Lung (tissue), 12 donors: ENCODE data around the gene MYRFL. TPM values are rescaled to one million over a fixed set of nuclear protein-coding genes. Genes with fewer than 3 reads are reported as not detected.

ENCODE experiments used
- ATAC-seq: fragments of 200-7000 bp; cut with Tn5 transposase; one replicate; pipeline ENCODE4 v1.9.1; 2020; ENCODE audit warnings: moderate number of reproducible peaks; ENCODE audit not compliant: insufficient read depth, low FRiP score
- DNase-seq, 3 donors: peaks; one replicate each; pipeline ENCODE4 v3.0.0-alpha.2; 2013 to 2017
- H3K27ac ChIP-seq, 2 donors: one replicate each; pipeline ENCODE4 v1.5.1; 2013; ENCODE audit warnings: mild to moderate bottlenecking in 2 of 2, moderate library complexity in 2 of 2, control low read depth in 1 of 2, inconsistent platforms in 1 of 2, low read depth in 1 of 2, low read length in 1 of 2
- H3K27me3 ChIP-seq, 3 donors: one replicate each; pipeline ENCODE4 v1.5.1; 2013; ENCODE audit warnings: low read length in 2 of 3; ENCODE audit not compliant: control insufficient read depth in 3 of 3, insufficient read depth in 3 of 3
- H3K36me3 ChIP-seq, 4 donors: one replicate each; pipeline ENCODE4 v1.5.1; 2013; ENCODE audit warnings: low read length in 4 of 4, mild to moderate bottlenecking in 1 of 4, moderate library complexity in 1 of 4; ENCODE audit not compliant: control insufficient read depth in 4 of 4, insufficient read depth in 4 of 4
- H3K4me1 ChIP-seq, 5 donors: one replicate each; pipeline ENCODE4 v1.5.1; 2013; ENCODE audit warnings: low read length in 5 of 5, mild to moderate bottlenecking in 2 of 5, moderate library complexity in 1 of 5; ENCODE audit not compliant: control insufficient read depth in 5 of 5, insufficient read depth in 5 of 5
- H3K4me3 ChIP-seq: one replicate; pipeline ENCODE4 v1.5.1; 2013; ENCODE audit warnings: mild to moderate bottlenecking, control low read depth, moderate library complexity
- H3K9ac ChIP-seq, 2 donors: one replicate each; pipeline ENCODE4 v1.5.1; 2013; ENCODE audit warnings: low read length in 2 of 2, control low read depth in 1 of 2; ENCODE audit not compliant: insufficient read depth in 1 of 2
- H3K9me3 ChIP-seq, 4 donors: one replicate each; pipeline ENCODE4 v1.5.1; 2013; ENCODE audit warnings: low read length in 3 of 4, mild to moderate bottlenecking in 1 of 4, moderate library complexity in 1 of 4; ENCODE audit not compliant: control insufficient read depth in 4 of 4, insufficient read depth in 3 of 4
- WGBS, 2 donors: extraction: QIAGEN DNeasy Blood & Tissue Kit; methylation state at CpG; one replicate each; pipeline ENCODE4 v1.1.7; 2013; 5-methylcytosine and 5-hydroxymethylcytosine counted together
- polyA plus RNA-seq, 2 donors: library from polyadenylated mRNA; stranded (reverse); fragments of 200-250 nt; gene quantifications; one replicate each; pipeline ENCODE4 v1.2.1, GENCODE V29; 2013
- total RNA-seq, 2 donors: library from RNA; depleted of rRNA in 1 of 2; stranded (reverse); fragments of >200 nt in 1 of 2; gene quantifications; one replicate each; pipeline ENCODE4 v1.2.1, GENCODE V29; 2014 to 2021
- TF ChIP-seq, protein P1 (sequence below): IDR thresholded peaks from 2 replicates; pipeline ENCODE4 v1.5.1; 2012; ENCODE audit warnings: mild to moderate bottlenecking; ENCODE audit errors: control extremely low read depth, extremely low read depth
- donor health status: control.
- donor health status: control.
- donor health status: Bipolar disorder and iron deficiency.
- donor health status: healthy.
- donor health status: DM: yes; HTN: yes; CAD: no.

Gene MYRFL
- total and polyA plus RNA-seq, 4 donors: 0.03 to 1.9 (median 0.15) TPM

DNA sequence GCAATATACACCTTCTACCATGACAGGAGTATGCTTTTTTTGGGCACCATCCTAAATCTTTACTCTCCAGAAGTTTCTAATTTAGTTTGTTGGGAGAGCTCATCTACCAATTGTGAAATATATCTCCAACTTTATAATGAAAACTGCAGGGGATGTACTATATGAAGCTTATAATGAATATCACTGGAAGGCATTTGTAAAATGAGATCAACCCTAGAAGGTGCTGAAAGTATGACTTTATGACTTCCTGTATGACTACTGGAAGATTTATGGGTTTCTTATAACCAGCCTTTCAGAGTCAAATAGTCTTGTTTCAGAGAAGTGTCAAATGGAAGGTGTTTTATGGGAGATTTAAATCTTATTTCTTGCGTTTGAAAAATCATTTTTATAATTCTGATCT lies 122.9 kb downstream of the MYRFL start:
- DNase-seq: no peak
- 36 to 67% methylated on average over 1 of the region's 1 CpG for WGBS, 2 donors
- no peak overlapping the region for H3K4me3 ChIP-seq
- H3K36me3 ChIP-seq: no peaks in the 10 kb centered on the region
- H3K27me3 ChIP-seq: no peaks in the 10 kb centered on the region
- no peaks in the 10 kb centered on the region for H3K4me1 ChIP-seq
- H3K9me3 ChIP-seq: peaks cover 0 to 3% (median under 1%) of the 10 kb centered on the region in 4 donors
- TF ChIP-seq, protein P1, sequence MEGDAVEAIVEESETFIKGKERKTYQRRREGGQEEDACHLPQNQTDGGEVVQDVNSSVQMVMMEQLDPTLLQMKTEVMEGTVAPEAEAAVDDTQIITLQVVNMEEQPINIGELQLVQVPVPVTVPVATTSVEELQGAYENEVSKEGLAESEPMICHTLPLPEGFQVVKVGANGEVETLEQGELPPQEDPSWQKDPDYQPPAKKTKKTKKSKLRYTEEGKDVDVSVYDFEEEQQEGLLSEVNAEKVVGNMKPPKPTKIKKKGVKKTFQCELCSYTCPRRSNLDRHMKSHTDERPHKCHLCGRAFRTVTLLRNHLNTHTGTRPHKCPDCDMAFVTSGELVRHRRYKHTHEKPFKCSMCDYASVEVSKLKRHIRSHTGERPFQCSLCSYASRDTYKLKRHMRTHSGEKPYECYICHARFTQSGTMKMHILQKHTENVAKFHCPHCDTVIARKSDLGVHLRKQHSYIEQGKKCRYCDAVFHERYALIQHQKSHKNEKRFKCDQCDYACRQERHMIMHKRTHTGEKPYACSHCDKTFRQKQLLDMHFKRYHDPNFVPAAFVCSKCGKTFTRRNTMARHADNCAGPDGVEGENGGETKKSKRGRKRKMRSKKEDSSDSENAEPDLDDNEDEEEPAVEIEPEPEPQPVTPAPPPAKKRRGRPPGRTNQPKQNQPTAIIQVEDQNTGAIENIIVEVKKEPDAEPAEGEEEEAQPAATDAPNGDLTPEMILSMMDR: no peak
- H3K9ac ChIP-seq: no peak overlapping the region
- no peak for ATAC-seq
- no peak overlapping the region for H3K27ac ChIP-seq

DNA sequence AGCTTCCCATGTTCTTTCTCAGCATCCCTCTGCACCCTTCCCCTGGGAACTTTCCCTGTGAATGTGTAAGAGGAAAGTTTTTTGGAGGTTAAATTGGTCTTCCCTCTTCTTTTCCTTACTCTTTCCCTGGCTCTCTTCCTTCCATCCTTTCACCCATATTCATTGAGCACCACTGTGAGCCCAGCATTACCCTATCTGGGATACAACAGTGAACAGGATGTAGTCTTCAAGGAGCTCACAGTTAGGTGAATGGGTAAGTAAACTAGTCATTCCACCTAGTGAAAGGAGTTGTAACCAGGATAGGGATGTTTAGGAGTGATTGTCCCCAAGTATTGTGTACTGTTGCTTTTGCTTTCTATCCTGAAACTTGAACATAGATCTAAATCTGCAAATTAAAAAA lies 123.8 kb downstream of the MYRFL start:
- H3K9me3 ChIP-seq: peaks cover 0 to 3% (median under 1%) of the 10 kb centered on the region in 4 donors
- no peak overlapping the region for H3K9ac ChIP-seq
- ATAC-seq: no peak
- H3K36me3 ChIP-seq: no peaks in the 10 kb centered on the region
- no peak overlapping the region for H3K27ac ChIP-seq
- TF ChIP-seq, protein P1: no peak
- H3K4me1 ChIP-seq: no peaks in the 10 kb centered on the region
- no peaks in the 10 kb centered on the region for H3K27me3 ChIP-seq
- no peak overlapping the region for H3K4me3 ChIP-seq
- DNase-seq: no peak

DNA sequence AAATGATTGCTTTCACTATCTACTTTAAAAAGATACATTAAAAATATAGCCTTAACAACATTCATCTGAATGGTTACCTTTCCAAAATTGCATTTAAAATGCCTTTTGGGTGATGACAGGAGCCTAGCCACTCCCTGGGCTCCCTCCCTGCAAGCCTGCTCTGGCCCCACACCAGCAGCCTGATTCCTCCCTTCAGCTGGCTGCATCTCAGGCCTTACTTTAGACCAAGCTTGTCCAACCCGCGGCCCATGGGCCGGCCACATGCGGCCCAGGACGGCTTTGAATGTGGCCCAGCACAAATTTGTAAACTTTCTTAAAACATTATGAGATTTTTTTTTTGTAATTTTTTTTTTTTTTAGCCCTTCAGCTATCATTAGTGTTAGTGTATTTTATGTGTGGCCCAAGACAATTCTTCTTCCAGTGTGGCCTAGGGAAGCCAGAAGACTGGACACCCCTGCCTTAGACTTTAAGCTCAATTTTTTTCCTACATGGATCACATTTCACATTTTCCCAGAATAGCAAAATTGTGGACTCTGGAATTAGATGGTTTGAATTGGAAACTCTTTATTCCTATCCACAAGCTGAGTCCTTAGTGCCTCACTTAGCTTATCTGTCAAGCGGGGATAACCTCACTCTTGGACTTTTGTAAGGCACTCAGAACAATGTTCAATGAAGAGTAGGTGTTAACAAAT lies 124.4 kb downstream of the MYRFL start:
- H3K9me3 ChIP-seq: peaks cover 0 to 3% (median under 1%) of the 10 kb centered on the region in 4 donors
- ATAC-seq (no peak), DNase-seq (no peak)
- H3K4me3 ChIP-seq: no peak overlapping the region
- H3K9ac ChIP-seq: no peak overlapping the region
- WGBS, 2 donors: 90 to 98% methylated on average over 6 of the region's 6 CpGs
- no peaks in the 10 kb centered on the region for H3K4me1 ChIP-seq
- no peak overlapping the region for H3K27ac ChIP-seq
- no peaks in the 10 kb centered on the region for H3K27me3 ChIP-seq
- H3K36me3 ChIP-seq: no peaks in the 10 kb centered on the region
- TF ChIP-seq, protein P1: no peak

DNA sequence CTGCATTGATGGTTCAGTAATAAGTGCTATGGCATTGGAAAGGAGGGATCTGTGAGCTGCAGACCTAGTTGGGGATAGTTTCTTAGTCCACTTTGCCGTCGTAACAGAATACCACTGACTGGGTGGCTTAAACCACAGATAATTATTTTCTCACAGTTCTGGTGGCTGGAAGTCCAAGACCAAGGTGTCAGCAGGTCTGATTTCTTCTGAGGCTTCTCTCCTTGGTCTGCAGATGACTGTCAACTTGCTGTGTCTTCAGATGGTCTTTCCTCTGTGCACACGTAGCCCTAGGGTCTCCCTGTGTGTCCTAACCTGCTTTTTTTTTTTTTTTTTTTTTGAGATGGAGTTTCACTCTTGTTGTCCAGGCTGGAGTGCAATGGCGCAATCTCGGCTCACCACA lies 126.1 kb downstream of the MYRFL start:
- TF ChIP-seq, protein P1: no peak
- DNase-seq: no peak
- no peak for ATAC-seq
- H3K36me3 ChIP-seq: no peaks in the 10 kb centered on the region
- no peaks in the 10 kb centered on the region for H3K4me1 ChIP-seq
- H3K27ac ChIP-seq: no peak overlapping the region
- peaks cover 0 to 3% (median under 1%) of the 10 kb centered on the region in 4 donors for H3K9me3 ChIP-seq
- H3K4me3 ChIP-seq: no peak overlapping the region
- H3K9ac ChIP-seq: no peak overlapping the region
- no peaks in the 10 kb centered on the region for H3K27me3 ChIP-seq
- 90 to 91% methylated on average over 3 to 5 of the region's 5 CpGs for WGBS, 2 donors
